ENCODE data around the gene EIF2B4.

The EIF2B4 gene

GRCh38 chr2:27370026-27370815, at the start of gene EIF2B4, which contains the start of gene SNX17:
Gene EIF2B4 (minus strand): TSS chr2:27370338. CDS start chr2:27370314, 24 bp downstream.
Gene SNX17 (plus strand): TSS chr2:27370616. CDS start chr2:27370744, 128 bp downstream.
- DNase-seq: peak; percentile 99

- no peak for DNase-seq
These were observed 46.0 kb upstream of the EIF2B4 start for GRCh38 chr2:27416151-27416550.

GRCh38 chr2:27412419-27413152, 42.4 kb upstream of the EIF2B4 start:
- DNase-seq: no peak

- DNase-seq: peak; percentile 94
These were observed 39.4 kb upstream of the EIF2B4 start, which contains the start of gene PPM1G for GRCh38 chr2:27409321-27410073. Gene PPM1G (minus strand): TSS chr2:27409591. CDS start chr2:27409422, 169 bp downstream.

- DNase-seq: no peak
These were observed 38.6 kb upstream of the EIF2B4 start for GRCh38 chr2:27408601-27409320.

GRCh38 chr2:27407798-27408491, 37.8 kb upstream of the EIF2B4 start:
- no peak for DNase-seq

- no peak for DNase-seq
These were observed 30.4 kb upstream of the EIF2B4 start for GRCh38 chr2:27400348-27401135.

- no peak for DNase-seq
These were observed 28.8 kb upstream of the EIF2B4 start for GRCh38 chr2:27398962-27399361.

GRCh38 chr2:27393225-27393624, 23.1 kb upstream of the EIF2B4 start:
- DNase-seq: no peak

GRCh38 chr2:27390822-27391679, 20.9 kb upstream of the EIF2B4 start:
- no peak for DNase-seq

GRCh38 chr2:27381577-27382181, 11.5 kb upstream of the EIF2B4 start:
- DNase-seq: no peak

GRCh38 chr2:27380626-27381545, 10.7 kb upstream of the EIF2B4 start, which contains the start of gene ZNF513:
Gene ZNF513 (minus strand): TSS chr2:27380734. CDS start chr2:27380526, 208 bp downstream.
- DNase-seq: peak; percentile 89

GRCh38 chr2:27379836-27380625, 9.9 kb upstream of the EIF2B4 start:
- DNase-seq: no peak

GRCh38 chr2:27379383-27379835, 9.3 kb upstream of the EIF2B4 start:
- no peak for DNase-seq

GRCh38 chr2:27378809-27379290, 8.7 kb upstream of the EIF2B4 start:
- DNase-seq: no peak

- DNase-seq: no peak
These were observed 8.1 kb upstream of the EIF2B4 start for GRCh38 chr2:27378096-27378808.
